NCI-H1092 treated with DMSO at 0.1 percent for 48 hours (cell line): Measurements from ENCODE around the gene TBL1XR1.
A peak's percentile ranks its signal among the peaks of the same experiment; 100 is the strongest.
"Not testable (repeated sequence)": the region's sequence is repeated elsewhere in the genome, so short reads cannot be mapped to it uniquely, and the experiment has no call there.

ENCODE experiments used
- DNase-seq: peaks from one replicate; lab custom pipeline; 2025; lab: John Stamatoyannopoulos, UW

Gene TBL1XR1

GRCh38 chr3:177182352-177182751 lies 14.9 kb downstream of the TBL1XR1 start:
- no peak for DNase-seq

- no peak for DNase-seq
These were observed 15.9 kb downstream of the TBL1XR1 start for GRCh38 chr3:177181418-177181817.

- DNase-seq, result no peak
These were observed 16.8 kb downstream of the TBL1XR1 start for GRCh38 chr3:177180506-177180905.

- DNase-seq, result no peak
These were observed 17.8 kb downstream of the TBL1XR1 start for GRCh38 chr3:177179281-177180067.

- DNase-seq, result no peak
These were observed 19.5 kb downstream of the TBL1XR1 start for GRCh38 chr3:177177749-177178221.

GRCh38 chr3:177174607-177175170 lies 22.6 kb downstream of the TBL1XR1 start:
- no peak for DNase-seq

- no peak for DNase-seq
These were observed 27.2 kb downstream of the TBL1XR1 start for GRCh38 chr3:177169936-177170722.

GRCh38 chr3:177168431-177168830 lies 28.9 kb downstream of the TBL1XR1 start:
- no peak for DNase-seq

GRCh38 chr3:177162742-177163141 lies 34.5 kb downstream of the TBL1XR1 start:
- DNase-seq, result no peak

- not testable (repeated sequence) for DNase-seq
These were observed 35.7 kb downstream of the TBL1XR1 start for GRCh38 chr3:177161603-177162002.

- DNase-seq, result no peak
These were observed 38.8 kb downstream of the TBL1XR1 start for GRCh38 chr3:177158461-177158860.

- DNase-seq, result no peak
These were observed 39.8 kb downstream of the TBL1XR1 start for GRCh38 chr3:177157492-177157891.

GRCh38 chr3:177154733-177155132 lies 42.5 kb downstream of the TBL1XR1 start:
- no peak for DNase-seq

- peak; percentile 71 for DNase-seq
These were observed 46.2 kb downstream of the TBL1XR1 start for GRCh38 chr3:177150970-177151627.

GRCh38 chr3:177150218-177150916 lies 46.9 kb downstream of the TBL1XR1 start:
- DNase-seq, result no peak

GRCh38 chr3:177149106-177149505 lies 48.2 kb downstream of the TBL1XR1 start:
- no peak for DNase-seq

- no peak for DNase-seq
These were observed 49.5 kb downstream of the TBL1XR1 start for GRCh38 chr3:177147790-177148189.

- no peak for DNase-seq
These were observed 50.6 kb downstream of the TBL1XR1 start for GRCh38 chr3:177146646-177147045.

GRCh38 chr3:177145954-177146353 lies 51.3 kb downstream of the TBL1XR1 start:
- DNase-seq, result no peak

- DNase-seq, result no peak
These were observed 51.9 kb downstream of the TBL1XR1 start for GRCh38 chr3:177145381-177145780.

- no peak for DNase-seq
These were observed 52.4 kb downstream of the TBL1XR1 start for GRCh38 chr3:177144922-177145321.
